Femur (tissue), 1 donor: ENCODE results near the gene CETN2.
"Not testable (repeated sequence)": the region's sequence is repeated elsewhere in the genome, so short reads cannot be mapped to it uniquely, and the experiment has no call there.

Experiments
- DNase-seq: peaks from one replicate; pipeline ENCODE4 v3.0.0-alpha.2; 2017

Gene CETN2

GRCh38 chrX:152831391-152831790 is 834 bp upstream of the CETN2 start:
- DNase-seq: no peak

GRCh38 chrX:152824841-152825374 is 5.6 kb downstream of the CETN2 start:
- DNase-seq: no peak

- DNase-seq: no peak
Observed at GRCh38 chrX:152823657-152824056, 6.9 kb downstream of the CETN2 start.

GRCh38 chrX:152822383-152823086 is 8.0 kb downstream of the CETN2 start:
- no peak for DNase-seq

- DNase-seq: no peak
Observed at GRCh38 chrX:152821145-152821765, 9.3 kb downstream of the CETN2 start.

- DNase-seq: no peak
Observed at GRCh38 chrX:152819732-152820131, 10.8 kb downstream of the CETN2 start.

GRCh38 chrX:152819266-152819665 is 11.3 kb downstream of the CETN2 start:
- no peak for DNase-seq

GRCh38 chrX:152818356-152818755 is 12.2 kb downstream of the CETN2 start:
- DNase-seq: no peak

GRCh38 chrX:152817078-152817764 is 13.3 kb downstream of the CETN2 start:
- peak; percentile 43 for DNase-seq

- DNase-seq: no peak
Observed at GRCh38 chrX:152814048-152814447, 16.5 kb downstream of the CETN2 start.

- DNase-seq: no peak
Observed at GRCh38 chrX:152813206-152813605, 17.4 kb downstream of the CETN2 start.

- no peak for DNase-seq
Observed at GRCh38 chrX:152810403-152810802, 20.2 kb downstream of the CETN2 start.

GRCh38 chrX:152806035-152806434 is 24.5 kb downstream of the CETN2 start:
- no peak for DNase-seq

GRCh38 chrX:152798945-152799344 is 31.6 kb downstream of the CETN2 start:
- no peak for DNase-seq

- not testable (repeated sequence) for DNase-seq
Observed at GRCh38 chrX:152787062-152787461, 43.5 kb downstream of the CETN2 start.
